HEK293T (cell line): ENCODE data around the gene WDR82.

Experiments
- CTCF ChIA-PET: fragments of 350-600 bp; formaldehyde crosslinking; extraction: SDS; loops from one replicate; lab custom pipeline; 2021; ENCODE audit warnings: antibody characterized with exemption, inconsistent platforms; lab: Yijun Ruan, JAX
- POLR2A ChIA-PET: fragments of 350-600 bp; formaldehyde crosslinking; extraction: SDS; loops from one replicate; lab custom pipeline; 2020; ENCODE audit warnings: antibody characterized with exemption, inconsistent platforms; lab: Yijun Ruan, JAX
- DNase-seq: peaks from one replicate; pipeline ENCODE4 v3.0.0; 2012; ENCODE audit warnings: mixed read lengths; ENCODE audit errors: extremely low spot score
- ARNT ChIP-seq: fragments of 450-650 bp; IDR thresholded peaks from 2 replicates; pipeline ENCODE4 v1.6.1; 2017; ENCODE audit warnings: mild to moderate bottlenecking
- BHLHE40 ChIP-seq: fragments of 450-650 bp; IDR thresholded peaks from 2 replicates; pipeline ENCODE4 v1.6.1; 2016; ENCODE audit warnings: mild to moderate bottlenecking, moderate library complexity, borderline replicate concordance
- CTBP1 ChIP-seq: fragments of 450-650 bp; IDR thresholded peaks from 2 replicates; pipeline ENCODE4 v1.6.1; 2016; ENCODE audit warnings: borderline replicate concordance
- ELF4 ChIP-seq: fragments of 450-650 bp; IDR thresholded peaks from 2 replicates; pipeline ENCODE4 v1.6.1; 2017; ENCODE audit warnings: antibody characterized with exemption
- FOXA1 ChIP-seq: fragments of 450-650 bp; IDR thresholded peaks from 2 replicates; pipeline ENCODE4 v1.6.1; 2016; ENCODE audit warnings: mild to moderate bottlenecking
- FOXK2 ChIP-seq: fragments of 450-650 bp; IDR thresholded peaks from 2 replicates; pipeline ENCODE4 v1.6.1; 2016; ENCODE audit warnings: mild to moderate bottlenecking
- FOXM1 ChIP-seq: fragments of 450-650 bp; IDR thresholded peaks from 2 replicates; pipeline ENCODE4 v1.6.1; 2017; ENCODE audit warnings: mild to moderate bottlenecking, borderline replicate concordance
- HDGF ChIP-seq: fragments of 450-650 bp; IDR thresholded peaks from 2 replicates; pipeline ENCODE4 v1.6.1; 2017; ENCODE audit warnings: antibody characterized with exemption, borderline replicate concordance
- L3MBTL2 ChIP-seq: fragments of 450-650 bp; conservative IDR thresholded peaks from 2 replicates; pipeline ENCODE4 v1.6.1; 2016; ENCODE audit warnings: mild to moderate bottlenecking
- LEF1 ChIP-seq: fragments of 450-650 bp; IDR thresholded peaks from 2 replicates; pipeline ENCODE4 v1.6.1; 2017; ENCODE audit warnings: mild to moderate bottlenecking, borderline replicate concordance
- NFRKB ChIP-seq: fragments of 450-650 bp; IDR thresholded peaks from 2 replicates; pipeline ENCODE4 v1.6.1; 2016; ENCODE audit warnings: mild to moderate bottlenecking, moderate library complexity
- SP1 ChIP-seq: fragments of 450-650 bp; IDR thresholded peaks from 2 replicates; pipeline ENCODE4 v1.6.1; 2017
- SUZ12 ChIP-seq: fragments of 450-650 bp; IDR thresholded peaks from 2 replicates; pipeline ENCODE4 v1.6.1; 2016; ENCODE audit warnings: mild to moderate bottlenecking
- TARDBP ChIP-seq: fragments of 450-650 bp; IDR thresholded peaks from 2 replicates; pipeline ENCODE4 v1.6.1; 2016
- ZNF384 ChIP-seq: fragments of 450-650 bp; IDR thresholded peaks from 2 replicates; pipeline ENCODE4 v1.6.1; 2016
- TF ChIP-seq, protein P1 (sequence below): fragments of 450-650 bp; IDR thresholded peaks from 2 replicates; pipeline ENCODE4 v1.6.1; 2016

Gene WDR82

DNA sequence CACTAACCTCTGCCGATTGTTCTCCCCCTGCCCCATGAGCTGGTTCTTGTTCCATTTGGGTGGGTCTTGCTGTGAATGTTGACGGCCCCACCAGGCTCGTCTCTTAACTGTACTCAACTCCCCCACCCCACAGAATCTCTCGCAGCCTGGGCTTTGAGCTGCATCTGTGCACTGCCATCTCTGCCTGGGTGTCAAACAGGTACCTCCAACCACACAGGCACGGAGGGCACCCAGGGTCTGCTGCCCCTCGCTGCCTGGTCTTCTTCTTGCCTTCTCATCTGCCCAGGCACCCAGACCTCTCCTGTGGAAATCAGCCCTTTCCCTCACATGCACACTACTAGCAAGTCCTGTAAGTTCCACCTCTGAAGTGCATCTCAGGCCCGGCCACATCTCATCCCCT, 63.1 kb downstream of the WDR82 start:
- DNase-seq, result no peak
- TF ChIP-seq ZNF384 (no peak), FOXM1 (no peak), SUZ12 (no peak), TARDBP (no peak), HDGF (no peak), FOXK2 (no peak), NFRKB (no peak), SP1 (no peak), LEF1 (no peak), ARNT (no peak), FOXA1 (no peak), L3MBTL2 (no peak), ELF4 (no peak)
- POLR2A ChIA-PET, result no interaction called here
- CTCF ChIA-PET, result interaction anchor here (0.8 kb wide), 1 partner anchor 124 kb away, joined by 3 read pairs; no protein-coding TSS in a partner anchor

DNA sequence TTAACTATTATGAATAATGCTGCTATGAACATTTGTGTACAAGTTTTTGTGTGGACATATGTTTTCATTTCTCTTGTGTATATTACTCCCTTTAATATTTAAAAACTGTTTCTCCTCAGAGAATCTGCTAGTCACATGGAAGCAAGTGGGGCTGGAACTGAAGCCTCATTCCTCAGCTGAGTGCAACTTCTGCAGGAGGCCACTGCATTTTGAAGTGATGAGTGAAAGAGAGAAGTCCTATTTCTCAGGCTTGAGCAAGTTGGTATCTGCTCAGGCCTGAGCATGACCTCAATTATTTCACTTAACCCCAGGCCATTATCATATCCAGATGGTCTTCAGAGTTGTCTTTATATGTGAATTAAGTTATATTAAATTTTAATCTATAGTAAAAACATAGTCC, 64.5 kb downstream of the WDR82 start:
- POLR2A ChIA-PET, result no interaction called here
- TF ChIP-seq ZNF384 (no peak), NFRKB (no peak), HDGF (no peak), TARDBP (no peak), ARNT (no peak), SUZ12 (no peak), L3MBTL2 (no peak), LEF1 (no peak), BHLHE40 (no peak), FOXK2 (no peak), CTBP1 (no peak), SP1 (no peak), ELF4 (no peak), FOXA1 (no peak), FOXM1 (no peak)
- TF ChIP-seq, protein P1, sequence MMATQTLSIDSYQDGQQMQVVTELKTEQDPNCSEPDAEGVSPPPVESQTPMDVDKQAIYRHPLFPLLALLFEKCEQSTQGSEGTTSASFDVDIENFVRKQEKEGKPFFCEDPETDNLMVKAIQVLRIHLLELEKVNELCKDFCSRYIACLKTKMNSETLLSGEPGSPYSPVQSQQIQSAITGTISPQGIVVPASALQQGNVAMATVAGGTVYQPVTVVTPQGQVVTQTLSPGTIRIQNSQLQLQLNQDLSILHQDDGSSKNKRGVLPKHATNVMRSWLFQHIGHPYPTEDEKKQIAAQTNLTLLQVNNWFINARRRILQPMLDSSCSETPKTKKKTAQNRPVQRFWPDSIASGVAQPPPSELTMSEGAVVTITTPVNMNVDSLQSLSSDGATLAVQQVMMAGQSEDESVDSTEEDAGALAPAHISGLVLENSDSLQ, result no peak
- CTCF ChIA-PET, result no interaction called here
- DNase-seq, result no peak

DNA sequence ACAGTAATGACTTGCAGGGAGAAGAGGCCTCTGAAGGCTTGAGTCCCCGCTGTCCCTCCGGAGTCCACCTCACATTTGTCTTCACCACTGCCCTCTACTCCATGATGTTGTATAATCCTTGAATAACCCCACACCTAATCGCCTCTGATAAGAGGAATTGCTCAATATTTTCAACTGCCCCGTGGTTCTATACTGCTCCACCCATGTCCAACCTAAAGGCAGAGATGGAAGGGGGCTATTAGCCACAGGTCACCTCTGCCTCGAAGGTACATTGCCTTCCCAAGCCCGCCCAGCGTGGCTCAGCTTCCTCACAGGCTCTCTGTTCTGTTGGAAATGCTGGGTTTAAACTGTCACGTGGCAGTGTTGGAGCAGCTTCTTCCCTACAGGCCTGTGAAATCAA, 65.4 kb downstream of the WDR82 start:
- TF ChIP-seq ARNT (no peak), FOXM1 (no peak), TARDBP (no peak), FOXK2 (no peak), LEF1 (no peak), L3MBTL2 (no peak), SP1 (no peak), ELF4 (no peak)
- POLR2A ChIA-PET, result no interaction called here
- no peak for DNase-seq
- CTCF ChIA-PET, result interaction anchor here (1.1 kb wide), 1 partner anchor 11 kb away, joined by 4 read pairs; no protein-coding TSS in a partner anchor

DNA sequence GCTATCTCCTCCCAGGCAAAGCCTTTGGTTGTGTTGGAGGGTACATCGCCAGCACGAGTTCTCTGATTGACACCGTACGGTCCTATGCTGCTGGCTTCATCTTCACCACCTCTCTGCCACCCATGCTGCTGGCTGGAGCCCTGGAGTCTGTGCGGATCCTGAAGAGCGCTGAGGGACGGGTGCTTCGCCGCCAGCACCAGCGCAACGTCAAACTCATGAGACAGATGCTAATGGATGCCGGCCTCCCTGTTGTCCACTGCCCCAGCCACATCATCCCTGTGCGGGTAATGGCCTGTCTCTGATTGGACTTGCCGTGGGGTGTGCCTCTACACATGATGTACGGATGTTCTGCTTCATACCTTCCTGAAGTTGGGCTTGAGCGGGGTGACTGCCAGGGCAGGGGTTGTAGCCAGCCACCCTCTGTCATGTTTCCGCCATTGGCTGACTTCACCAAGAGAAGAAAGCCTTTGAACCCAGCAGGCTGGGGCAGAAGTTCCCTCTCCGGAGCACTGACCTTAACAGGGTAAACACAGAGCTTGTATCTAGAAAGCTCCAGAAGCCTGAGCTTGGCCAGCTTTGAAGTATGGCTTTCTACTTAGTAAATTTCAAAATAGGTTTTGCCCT, 67.1 kb downstream of the WDR82 start:
- TF ChIP-seq ELF4 (no peak), BHLHE40 (no peak), L3MBTL2 (no peak), SP1 (no peak), FOXA1 (no peak), TARDBP (no peak), HDGF (no peak), LEF1 (no peak), FOXM1 (no peak), ARNT (no peak), NFRKB (no peak), FOXK2 (no peak), CTBP1 (no peak), SUZ12 (no peak), ZNF384 (no peak)
- TF ChIP-seq, protein P1, result no peak
- POLR2A ChIA-PET, result interaction anchor here (0.6 kb wide), 1 partner anchor 26 kb away, joined by 3 read pairs; no protein-coding TSS in a partner anchor
- CTCF ChIA-PET, result no interaction called here
- DNase-seq, result no peak

DNA sequence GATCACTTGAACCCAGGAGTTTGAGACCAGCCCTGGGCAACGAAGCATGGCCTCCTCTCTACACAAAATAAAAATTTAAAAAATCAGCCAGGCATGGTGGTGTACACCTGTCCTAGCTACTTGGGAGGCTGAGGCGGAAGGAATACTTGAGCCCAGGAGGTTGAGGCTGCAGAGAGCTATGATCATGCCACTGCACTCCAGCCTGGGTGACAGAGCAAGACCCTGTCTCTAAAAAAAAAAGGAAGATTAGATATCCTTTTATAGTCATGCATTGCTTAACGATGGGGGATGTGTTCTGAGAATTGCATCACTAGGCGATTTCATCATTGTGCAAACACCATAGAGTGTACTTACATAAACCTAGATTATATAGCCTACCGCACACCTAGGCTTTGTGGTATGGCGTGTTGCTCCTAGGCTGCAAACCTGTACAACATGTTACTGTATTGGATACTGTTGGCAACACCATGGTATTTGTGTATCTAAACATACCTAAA, 67.9 kb downstream of the WDR82 start:
- no peak for DNase-seq
- CTCF ChIA-PET, result no interaction called here
- POLR2A ChIA-PET, result no interaction called here
- TF ChIP-seq HDGF, result no peak
- no peak for TF ChIP-seq FOXA1

DNA sequence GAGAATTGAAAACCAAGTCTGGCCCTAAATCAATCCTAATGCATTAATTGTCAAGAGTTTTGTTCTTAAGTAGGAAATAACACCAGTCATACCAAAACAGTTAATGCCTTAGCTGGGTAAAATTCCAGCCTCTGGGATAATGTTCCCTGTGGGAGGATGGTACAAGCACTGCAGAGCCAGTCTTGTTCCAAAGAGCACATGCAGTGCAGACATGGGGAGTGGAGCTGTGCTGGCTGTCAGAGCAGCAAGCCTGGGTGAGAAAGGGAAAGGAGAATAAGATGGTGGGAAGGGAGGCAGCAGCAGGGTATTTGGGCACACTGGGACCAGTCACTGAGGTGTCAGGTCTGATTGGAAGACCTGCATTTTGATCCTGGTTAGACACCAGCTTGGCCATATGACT, 68.4 kb downstream of the WDR82 start:
- DNase-seq, result no peak
- TF ChIP-seq CTBP1 (no peak), ZNF384 (no peak), ELF4 (no peak), HDGF (no peak), LEF1 (no peak), L3MBTL2 (no peak), ARNT (no peak), SUZ12 (no peak), BHLHE40 (no peak)
- CTCF ChIA-PET, result no interaction called here
- POLR2A ChIA-PET, result no interaction called here
